ENCODE results near the gene PHF2. TPM values are rescaled to one million over a fixed set of nuclear protein-coding genes. Genes with fewer than 3 reads are reported as not detected.
A peak's percentile ranks its signal among the peaks of the same experiment; 100 is the strongest.

Gene PHF2
- total RNA-seq, 1 donor from 2014 or later = 28.7 TPM

DNA sequence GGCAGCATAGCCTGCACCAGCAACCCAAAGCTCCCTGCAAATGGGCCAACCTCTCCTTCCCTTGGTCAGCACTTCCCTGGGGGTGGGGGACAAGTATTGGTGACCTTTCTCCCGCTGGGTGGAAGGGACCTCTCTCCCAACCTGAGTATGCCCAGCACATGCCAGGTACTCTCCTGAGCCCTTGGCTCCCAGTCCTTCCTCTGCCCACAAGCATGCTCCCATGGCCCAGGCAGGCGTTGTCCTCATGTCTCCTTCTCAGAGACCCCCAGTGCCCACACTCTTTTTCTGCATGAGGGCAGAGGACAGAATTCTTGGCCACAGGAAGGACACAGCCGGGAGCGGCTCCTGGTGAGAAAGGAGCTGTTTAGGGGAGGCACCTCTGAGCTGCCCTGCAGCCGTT is 60.3 kb downstream of the PHF2 start:
- ATAC-seq = no peak
- DNase-seq (ENCODE audit: missing footprints) = no peak
- intact Hi-C loops (cut with DNase I) = no loop called here

DNA sequence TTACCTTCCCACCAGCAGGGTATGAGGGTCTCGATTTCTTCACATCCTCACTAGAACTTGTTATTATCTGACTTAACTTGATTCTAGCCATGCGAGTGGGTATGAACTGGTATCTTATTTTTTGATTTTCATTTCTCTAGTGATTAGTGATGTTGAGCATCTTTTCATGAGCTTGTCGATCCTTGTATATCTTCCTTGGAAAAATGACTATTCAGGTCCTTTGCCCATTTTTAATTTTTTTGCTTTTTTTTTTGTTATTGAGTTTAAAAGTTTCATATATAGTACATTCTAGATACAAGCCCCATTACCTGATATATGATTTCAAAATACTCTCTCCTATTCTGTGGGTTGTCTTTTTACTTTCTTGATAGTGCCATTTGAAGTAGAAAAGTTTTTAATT is 61.5 kb downstream of the PHF2 start:
- ATAC-seq = no peak
- intact Hi-C loops (cut with DNase I) = no loop called here
- DNase-seq (ENCODE audit: missing footprints) = no peak

DNA sequence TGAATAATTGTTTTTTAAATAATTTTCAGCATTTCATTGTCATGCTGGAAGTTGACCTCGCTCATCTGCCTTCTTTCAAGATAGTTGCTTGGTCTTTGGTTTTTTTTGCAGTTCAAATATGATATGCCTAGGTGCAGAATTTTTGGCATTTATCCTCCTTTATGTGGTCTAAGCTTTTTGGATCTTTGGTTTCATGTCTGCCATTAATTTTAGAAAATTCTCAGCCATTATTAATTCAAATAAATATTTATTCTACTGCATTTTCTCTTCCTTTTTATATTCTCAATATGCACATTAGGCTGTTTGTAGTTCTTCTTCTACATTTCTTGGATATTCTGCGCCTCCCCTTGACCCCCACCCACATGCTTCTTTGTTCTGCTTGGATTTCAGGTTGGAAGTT is 63.6 kb downstream of the PHF2 start:
- ATAC-seq (no peak), DNase-seq (ENCODE audit: missing footprints) (no peak)
- intact Hi-C loops (cut with DNase I) = no loop called here

DNA sequence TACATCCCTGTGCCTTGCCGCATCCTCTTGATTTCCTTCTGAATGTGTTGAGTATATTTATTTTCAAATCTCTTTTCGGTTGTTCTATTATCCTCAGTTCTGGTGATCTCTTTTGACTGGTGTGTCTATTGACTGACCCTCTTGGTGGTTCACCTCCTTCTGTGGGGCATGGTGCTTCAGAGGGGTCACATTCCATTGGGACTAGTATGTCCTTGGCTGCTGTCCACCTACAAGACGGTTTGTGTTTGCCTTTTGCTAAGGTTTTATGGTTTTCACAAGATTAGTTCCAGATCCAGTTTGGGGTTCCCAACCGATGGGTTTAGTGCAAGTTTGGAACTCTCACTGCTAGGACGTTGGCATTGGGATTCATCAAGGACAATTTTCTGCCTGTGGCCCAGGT is 66.6 kb downstream of the PHF2 start:
- DNase-seq (ENCODE audit: missing footprints) = no peak
- no peak for ATAC-seq
- intact Hi-C loops (cut with DNase I) = no loop called here

DNA sequence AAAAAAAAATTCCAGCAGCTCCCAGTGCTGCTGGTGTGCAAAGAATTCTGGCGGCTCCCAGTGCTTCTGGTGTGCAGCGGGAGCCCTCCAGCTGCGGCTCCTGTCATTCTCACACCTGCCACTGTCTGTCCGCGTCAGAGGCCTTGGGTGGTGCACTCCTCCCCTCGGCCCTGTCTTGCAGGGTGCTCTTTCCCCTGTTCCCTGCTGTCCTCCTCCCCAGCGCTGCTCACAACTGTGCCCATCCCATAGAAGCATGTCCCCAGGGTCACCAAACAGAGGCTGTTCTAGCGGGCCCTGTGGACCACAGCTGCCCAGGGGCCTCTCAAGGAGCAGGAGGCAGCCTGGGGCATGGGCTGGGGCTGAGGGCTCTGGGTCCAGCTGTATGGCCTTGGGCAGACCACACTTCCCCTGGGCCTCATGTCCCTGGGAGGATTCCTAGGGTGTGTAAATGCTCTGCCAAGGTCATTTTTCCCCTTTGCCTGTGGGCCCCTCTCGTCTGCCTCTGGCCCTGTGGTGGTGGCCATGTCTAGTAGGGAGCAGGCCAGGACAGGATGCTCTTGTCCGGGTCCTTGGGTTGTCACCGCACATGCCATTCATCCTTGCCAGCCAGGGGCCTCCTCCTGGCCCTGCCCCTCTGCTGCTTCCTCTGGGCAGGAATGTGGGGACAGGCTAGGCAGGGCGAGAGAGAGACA is 68.2 kb downstream of the PHF2 start:
- peak; percentile 11 for ATAC-seq
- intact Hi-C loops (cut with DNase I) = no loop called here
- DNase-seq (ENCODE audit: missing footprints) = no peak

DNA sequence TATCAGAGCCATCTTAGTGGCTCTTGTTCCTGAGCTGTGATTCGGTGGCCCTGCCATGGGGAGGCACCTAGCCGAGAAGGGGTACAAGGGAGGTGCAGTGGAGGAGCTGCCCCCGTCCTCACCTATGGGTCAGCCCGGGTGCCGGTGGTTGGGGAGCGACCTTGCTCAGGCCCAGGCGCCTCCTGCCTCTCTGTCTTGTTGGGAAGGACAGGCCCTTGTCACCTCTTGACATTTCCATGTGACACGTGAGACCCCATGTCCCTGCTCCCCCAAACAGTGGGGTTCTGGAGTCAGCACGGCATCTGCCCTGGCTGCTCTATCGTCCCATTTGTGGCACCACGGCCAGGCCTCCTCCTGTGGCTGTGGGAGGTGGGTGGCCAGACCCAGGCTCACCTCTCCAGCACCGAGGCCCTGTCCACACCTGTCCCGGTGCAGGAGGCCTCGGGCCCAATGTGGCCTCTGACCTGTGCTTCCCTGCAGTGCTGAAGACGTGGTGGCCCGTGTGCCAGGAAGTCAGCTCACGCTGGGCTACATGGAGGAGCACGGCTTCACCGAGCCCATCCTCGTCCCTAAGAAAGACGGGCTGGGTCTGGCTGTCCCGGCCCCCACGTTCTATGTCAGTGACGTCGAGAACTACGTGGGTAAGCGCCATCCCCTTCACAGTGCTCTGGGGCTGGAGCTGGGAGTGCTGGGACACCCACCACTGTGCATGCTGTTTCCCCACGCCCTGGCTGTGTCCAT is 68.9 kb downstream of the PHF2 start:
- intact Hi-C loops (cut with DNase I) = no loop called here
- ATAC-seq = no peak
- no peak for DNase-seq (ENCODE audit: missing footprints)

DNA sequence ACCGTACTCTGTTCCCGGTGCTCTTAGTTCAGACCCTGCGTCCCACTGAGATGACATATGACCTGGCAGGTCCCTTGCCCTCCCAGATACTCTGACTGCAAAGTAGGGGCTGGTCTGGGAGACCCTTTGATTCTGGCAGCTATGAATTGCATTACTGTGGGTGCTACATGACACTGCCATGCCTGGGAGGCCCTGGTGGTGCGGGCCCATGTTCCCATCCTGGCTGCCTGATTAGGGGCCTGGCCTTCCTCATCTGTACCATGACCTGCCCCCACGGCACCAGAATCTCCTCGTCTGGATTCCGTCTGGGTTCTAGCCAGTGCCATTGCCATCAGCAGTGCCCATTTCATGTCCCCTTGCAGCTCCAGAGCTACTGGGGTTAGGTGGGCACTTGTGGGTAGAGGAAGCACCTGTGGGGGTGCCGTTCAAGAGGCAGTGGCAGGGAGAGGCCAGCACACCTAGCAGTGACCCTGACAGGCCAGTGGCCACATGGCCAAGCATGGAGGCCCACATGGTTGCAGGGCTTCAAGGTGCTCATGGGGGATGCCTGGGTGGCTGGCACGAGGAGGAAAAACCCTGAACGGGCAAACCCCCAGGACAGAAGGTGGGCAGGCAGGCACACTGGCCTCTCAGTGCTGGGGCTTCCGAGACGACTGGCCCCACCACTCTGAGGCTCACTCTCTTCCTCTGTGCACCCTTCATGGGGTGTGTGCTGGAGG is 69.7 kb downstream of the PHF2 start:
- ATAC-seq = no peak
- intact Hi-C loops (cut with DNase I) = no loop called here
- no peak for DNase-seq (ENCODE audit: missing footprints)

DNA sequence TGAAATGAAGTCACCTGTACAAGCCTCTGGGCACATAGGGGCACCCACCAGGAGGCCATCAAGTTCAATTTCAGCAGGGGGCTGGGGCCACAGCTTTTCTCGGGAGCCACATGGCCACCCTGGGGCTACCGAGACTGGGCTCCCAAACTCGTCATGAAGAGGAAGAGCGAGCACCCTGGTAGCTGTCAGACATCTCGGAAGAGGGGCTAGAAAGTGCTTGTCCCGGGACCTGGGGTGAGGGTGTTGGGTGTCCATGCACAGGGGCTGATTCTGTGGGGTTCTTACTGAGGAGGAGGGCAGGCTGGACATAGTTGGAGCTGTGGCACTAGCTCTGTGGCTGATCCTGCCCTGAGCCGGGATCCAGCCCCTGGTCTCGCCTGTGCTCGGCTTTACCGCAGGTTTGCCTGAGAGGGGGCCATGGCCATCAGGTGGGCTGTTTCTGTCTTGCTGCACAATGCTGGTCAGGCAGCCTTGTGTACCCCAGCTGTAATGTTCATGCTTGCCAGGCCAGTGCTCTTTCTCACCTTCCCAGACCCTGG is 70.3 kb downstream of the PHF2 start:
- DNase-seq (ENCODE audit: missing footprints) = no peak
- intact Hi-C loops (cut with DNase I) = no loop called here
- no peak for ATAC-seq

DNA sequence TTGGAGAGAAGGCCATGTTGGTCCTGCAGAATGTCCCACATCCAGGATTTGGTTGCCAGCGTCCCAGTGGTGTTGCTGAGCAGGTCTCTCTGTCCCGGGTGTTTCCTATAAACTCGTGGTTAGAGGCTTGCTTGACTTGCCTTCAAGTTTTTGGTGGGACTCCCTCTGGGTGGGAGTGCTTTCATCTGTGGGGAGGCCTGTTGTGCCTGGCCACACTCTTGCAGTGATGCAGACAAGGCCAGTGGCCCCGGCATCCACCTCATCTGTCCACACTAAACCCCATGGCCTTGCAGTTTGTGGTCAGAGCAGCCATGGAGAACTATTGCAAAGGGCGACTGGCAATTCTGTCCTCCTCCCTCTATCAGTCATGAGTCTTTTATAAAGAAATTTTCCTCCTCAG is 71.8 kb downstream of the PHF2 start:
- no peak for DNase-seq (ENCODE audit: missing footprints)
- intact Hi-C loops (cut with DNase I) = no loop called here
- ATAC-seq = no peak

DNA sequence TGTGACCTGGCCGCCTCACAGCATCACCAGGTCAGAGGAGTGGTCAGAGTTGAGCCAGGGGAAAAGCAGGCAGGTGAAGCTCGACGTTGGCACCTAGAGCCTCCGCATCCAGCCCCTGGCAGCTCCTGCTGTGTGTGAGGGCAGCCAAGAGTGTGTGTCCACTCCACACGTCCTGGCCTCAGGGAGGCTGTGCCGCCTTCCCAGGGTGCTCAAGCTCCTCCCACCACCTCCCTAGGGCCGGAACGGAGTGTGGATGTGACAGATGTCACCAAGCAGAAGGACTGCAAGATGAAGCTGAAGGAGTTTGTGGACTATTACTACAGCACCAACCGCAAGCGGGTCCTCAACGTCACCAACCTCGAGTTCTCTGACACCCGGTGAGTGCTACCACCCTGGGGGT is 72.5 kb downstream of the PHF2 start:
- ATAC-seq = no peak
- DNase-seq (ENCODE audit: missing footprints) = no peak

DNA sequence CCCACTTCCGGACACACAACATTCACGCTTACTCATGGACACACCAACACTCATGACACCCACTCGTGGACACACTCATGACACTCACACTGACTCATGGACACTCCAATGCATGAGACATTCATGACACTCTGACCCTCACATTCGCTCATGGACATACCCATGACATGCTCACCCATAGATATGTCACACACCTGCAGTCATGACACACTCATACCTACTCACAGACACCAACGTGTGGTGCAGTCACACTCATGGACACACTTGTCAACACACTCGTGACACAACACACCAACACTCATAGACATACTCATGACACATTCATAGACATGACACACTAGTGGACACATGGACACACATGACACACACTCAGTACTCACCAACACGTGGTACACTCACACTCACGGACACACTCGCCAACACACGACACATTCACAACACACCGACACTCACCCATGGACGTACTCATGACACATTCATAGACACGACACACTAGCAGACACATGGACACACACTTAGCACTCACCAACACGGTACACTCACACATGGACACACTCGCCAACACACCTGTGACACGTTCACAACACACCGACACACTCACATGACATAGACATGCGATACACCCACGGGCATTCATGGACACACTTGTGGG is 73.4 kb downstream of the PHF2 start:
- ATAC-seq (no peak), DNase-seq (ENCODE audit: missing footprints) (no peak)
- intact Hi-C loops (cut with DNase I) = no loop called here

More for the DNA sequence above, 72.5 kb downstream of the PHF2 start:
- intact Hi-C loops (cut with DNase I) = no loop called here

DNA sequence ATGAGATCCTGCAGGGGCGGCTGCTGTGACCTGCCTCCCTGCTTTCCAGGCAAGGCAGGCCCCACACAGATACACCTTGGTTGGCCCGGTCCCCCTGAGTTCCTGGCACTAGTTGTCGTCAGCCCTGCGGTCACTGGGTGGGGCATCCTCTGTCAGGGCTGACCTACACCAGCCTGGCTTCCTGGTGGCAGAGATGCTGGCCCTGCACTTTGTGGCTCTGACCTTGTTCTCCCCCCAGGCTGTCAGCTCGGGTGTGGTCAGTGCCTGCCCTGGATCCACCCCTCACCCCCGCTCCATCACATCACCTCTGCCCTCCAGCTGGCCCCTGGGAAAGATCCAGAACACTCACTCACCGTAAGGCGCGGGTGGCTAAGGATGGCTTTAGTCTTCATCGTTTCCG is 74.1 kb downstream of the PHF2 start:
- DNase-seq (ENCODE audit: missing footprints) (no peak), ATAC-seq (no peak)
- intact Hi-C loops (cut with DNase I) = no loop called here

DNA sequence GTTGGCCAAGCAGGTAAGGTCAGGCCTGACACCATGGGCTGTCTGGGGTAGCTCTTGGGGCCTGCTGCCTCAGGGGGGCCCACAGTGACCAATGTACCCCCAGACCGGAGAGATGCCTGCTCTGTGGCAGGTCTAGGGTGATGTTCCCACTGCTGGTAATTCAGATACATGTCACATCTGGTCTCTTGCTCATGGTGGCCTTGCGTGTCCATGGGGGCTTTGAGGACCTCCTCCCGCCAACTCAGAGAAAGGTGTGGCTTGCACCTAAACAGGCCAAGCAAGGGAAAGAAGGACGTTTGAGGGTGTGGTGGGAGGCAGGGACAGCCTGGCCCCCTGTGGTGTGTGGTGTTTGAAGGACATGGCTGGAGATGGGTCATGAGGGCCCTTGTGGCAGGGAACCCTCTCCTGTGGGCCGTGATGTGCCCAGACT is 75.2 kb downstream of the PHF2 start:
- ATAC-seq = no peak
- DNase-seq (ENCODE audit: missing footprints) = no peak
- intact Hi-C loops (cut with DNase I) = no loop called here

DNA sequence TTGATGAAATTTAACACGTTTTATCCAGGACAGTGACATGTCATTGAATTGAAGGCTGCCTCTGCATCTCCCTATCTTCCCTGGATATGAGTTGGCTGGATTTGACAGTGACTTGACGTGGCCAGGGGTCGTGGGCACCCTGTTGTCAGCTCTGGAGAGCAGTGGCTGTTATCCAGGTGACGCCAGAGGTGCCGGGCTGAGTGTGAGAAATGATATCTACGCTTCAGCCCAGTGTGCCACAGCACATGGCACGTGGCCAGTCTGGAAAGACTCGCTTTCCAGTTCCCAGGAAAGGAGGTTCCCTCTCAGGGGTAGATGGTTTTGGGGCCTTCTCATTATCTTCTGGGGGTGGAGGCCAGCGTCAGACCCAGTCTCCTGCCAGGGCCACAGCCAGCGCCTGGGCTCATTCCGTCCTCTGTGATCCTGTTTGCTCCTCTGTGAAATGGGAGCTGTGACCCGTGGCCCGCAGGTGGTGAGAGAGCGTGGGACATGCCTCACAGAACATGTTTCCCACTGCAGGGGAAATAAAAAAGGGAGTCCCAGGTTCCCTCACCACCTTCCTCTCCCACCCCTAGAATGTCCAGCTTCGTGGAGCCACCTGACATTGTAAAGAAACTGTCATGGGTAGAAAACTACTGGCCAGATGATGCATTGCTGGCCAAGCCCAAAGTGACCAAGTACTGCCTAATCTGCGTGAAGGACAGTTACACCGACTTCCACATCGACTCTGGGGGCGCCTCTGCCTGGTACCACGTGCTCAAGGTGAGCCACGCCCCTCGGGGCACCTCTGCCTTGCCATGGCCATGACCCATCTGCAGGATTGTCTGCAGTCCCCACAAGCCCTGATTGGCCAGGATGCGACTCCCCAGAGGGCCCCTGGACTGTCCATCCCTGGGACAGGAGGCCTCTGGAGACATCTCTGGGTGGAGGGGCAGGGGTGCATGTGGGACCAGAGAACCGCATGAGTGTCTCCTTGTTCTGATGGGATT is 76.5 kb downstream of the PHF2 start:
- no peak for ATAC-seq
- peak; percentile 62 for DNase-seq (ENCODE audit: missing footprints)
- intact Hi-C loops (cut with DNase I) = no loop called here

DNA sequence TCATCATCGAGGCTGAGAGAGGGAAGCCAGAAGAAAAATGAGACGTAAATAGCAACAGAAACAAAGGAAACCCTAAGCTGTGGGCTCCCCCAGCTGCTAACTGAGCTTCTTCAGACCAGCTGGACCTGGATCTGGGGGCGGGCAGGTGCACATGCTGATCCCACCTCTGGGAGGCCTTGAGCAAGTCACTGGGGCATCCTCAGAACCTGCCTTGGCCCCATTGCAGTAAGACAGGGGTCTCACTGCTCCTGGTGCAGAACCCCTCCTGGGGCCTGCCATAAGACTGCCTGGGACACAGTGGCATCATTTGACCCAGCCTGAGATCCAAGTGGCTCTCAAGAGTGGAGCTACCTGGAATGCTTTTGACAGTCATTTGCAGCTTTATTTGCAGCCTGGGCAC is 77.4 kb downstream of the PHF2 start:
- no peak for ATAC-seq
- peak; percentile 1 for DNase-seq (ENCODE audit: missing footprints)
- intact Hi-C loops (cut with DNase I) = no loop called here

DNA sequence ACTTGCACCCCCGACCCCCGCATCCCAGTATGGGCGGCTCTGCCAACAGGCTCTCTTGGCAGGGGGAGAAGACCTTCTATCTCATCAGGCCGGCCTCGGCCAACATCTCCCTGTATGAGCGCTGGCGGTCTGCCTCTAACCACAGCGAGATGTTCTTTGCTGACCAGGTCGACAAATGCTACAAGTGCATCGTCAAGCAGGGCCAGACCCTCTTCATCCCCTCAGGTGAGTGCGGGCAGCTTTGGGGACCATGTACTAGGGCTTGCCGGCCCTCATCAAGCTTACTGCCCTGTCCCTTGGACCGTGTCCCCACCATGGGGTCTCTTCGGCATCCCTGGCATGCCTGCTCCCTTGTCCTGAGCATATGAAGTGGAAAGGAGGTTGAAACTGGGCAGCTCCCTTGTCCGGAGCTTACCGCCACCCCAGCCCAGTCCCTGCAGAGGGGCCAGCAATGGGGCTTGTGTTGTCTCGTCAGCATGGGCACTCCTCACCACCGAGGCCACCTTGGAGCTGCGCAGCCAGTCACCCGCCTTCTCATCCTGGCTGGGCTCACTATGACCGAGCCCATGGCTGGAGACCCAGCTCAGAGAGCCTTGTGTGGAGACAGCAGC is 78.1 kb downstream of the PHF2 start:
- ATAC-seq = no peak

DNA sequence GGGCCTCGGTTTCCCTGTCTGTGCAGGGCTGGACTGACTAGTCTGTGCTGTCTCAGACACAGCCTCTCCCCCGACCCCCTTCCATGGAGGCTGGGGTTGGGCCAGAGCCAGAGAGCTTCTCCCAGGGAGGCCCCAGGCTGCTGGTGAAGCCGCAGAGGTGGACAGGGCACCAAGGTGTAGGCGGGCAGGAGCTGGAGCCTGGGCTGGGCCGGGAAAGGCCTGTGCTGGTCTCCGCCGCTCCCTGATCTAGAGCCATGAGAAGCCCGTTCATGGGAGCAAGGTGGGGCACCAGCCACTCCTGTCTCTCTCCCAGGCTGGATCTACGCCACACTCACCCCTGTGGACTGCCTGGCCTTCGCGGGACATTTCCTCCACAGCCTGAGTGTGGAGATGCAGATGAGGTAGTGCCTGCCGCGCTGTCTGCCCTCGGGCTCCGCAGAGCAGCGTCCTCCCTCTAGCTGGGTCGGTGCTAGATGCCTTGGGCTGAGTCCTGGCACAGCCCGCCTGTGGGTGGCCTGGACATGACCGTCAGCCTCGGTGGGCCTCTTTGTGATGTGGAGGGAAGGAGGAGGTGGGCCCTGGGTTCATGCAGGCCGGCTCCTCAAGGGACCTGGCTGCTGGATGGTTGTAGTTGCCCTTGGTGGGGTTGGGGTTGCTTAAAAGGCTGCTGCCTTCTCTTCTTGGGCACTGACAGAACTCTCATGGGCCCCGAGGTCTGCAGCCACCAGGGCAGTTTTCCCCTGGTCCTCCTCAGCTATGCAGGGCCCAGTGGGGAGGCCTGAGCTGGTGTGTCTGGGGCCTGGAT is 79.4 kb downstream of the PHF2 start:
- intact Hi-C loops (cut with DNase I) = no loop called here
- ATAC-seq = no peak
- peak; percentile 59 for DNase-seq (ENCODE audit: missing footprints)

More for the DNA sequence above, 78.1 kb downstream of the PHF2 start:
- intact Hi-C loops (cut with DNase I) = no loop called here
- DNase-seq (ENCODE audit: missing footprints) = peak; percentile 51

All from Right ventricle myocardium inferior (tissue), 1 donor.